Stimulated activated CD8-positive, alpha-beta memory T cell treated with anti-CD3 and anti-CD28 coated beads, Interleukin-4, amount 100 ng/mL, for 1 hour (primary cell): ENCODE measurements around the gene AADACL2.
"Not testable (repeated sequence)": the region's sequence is repeated elsewhere in the genome, so short reads cannot be mapped to it uniquely, and the experiment has no call there.

Source experiments
- DNase-seq, 2 donors: peaks; one replicate each; pipeline ENCODE4 v3.0.0-alpha.2; 2020; ENCODE audit warnings: low read depth in 2 of 2, low spot score in 1 of 2

The AADACL2 gene

GRCh38 chr3:151765685-151766084 is 32.0 kb downstream of the AADACL2 start:
- DNase-seq, result no peak

- no peak for DNase-seq
Measured at GRCh38 chr3:151766454-151766853, 32.7 kb downstream of the AADACL2 start.

- no peak for DNase-seq
Measured at GRCh38 chr3:151768393-151768930, 34.7 kb downstream of the AADACL2 start.

GRCh38 chr3:151769175-151769574 is 35.4 kb downstream of the AADACL2 start:
- DNase-seq, result no peak

- no peak for DNase-seq
Measured at GRCh38 chr3:151770956-151771355, 37.2 kb downstream of the AADACL2 start.

- no peak for DNase-seq
Measured at GRCh38 chr3:151772825-151773480, 39.2 kb downstream of the AADACL2 start.

GRCh38 chr3:151774235-151774634 is 40.5 kb downstream of the AADACL2 start:
- DNase-seq, result no peak

- no peak for DNase-seq
Measured at GRCh38 chr3:151774910-151775309, 41.2 kb downstream of the AADACL2 start.

GRCh38 chr3:151775314-151776258 is 41.9 kb downstream of the AADACL2 start:
- no peak for DNase-seq

GRCh38 chr3:151776259-151776740 is 42.6 kb downstream of the AADACL2 start:
- no peak for DNase-seq

GRCh38 chr3:151777880-151778279 is 44.2 kb downstream of the AADACL2 start:
- DNase-seq, result no peak

- DNase-seq, result no peak
Measured at GRCh38 chr3:151787626-151788025, 53.9 kb downstream of the AADACL2 start.

GRCh38 chr3:151788401-151788800 is 54.7 kb downstream of the AADACL2 start:
- DNase-seq, result no peak

GRCh38 chr3:151789853-151790463 is 56.2 kb downstream of the AADACL2 start:
- no peak for DNase-seq

GRCh38 chr3:151790763-151791162 is 57.0 kb downstream of the AADACL2 start:
- not testable (repeated sequence) for DNase-seq

GRCh38 chr3:151792411-151792810 is 58.7 kb downstream of the AADACL2 start:
- no peak for DNase-seq

GRCh38 chr3:151793636-151794035 is 59.9 kb downstream of the AADACL2 start:
- no peak for DNase-seq

- no peak for DNase-seq
Measured at GRCh38 chr3:151794080-151794479, 60.4 kb downstream of the AADACL2 start.

- DNase-seq, result no peak
Measured at GRCh38 chr3:151795276-151795675, 61.5 kb downstream of the AADACL2 start.

- no peak for DNase-seq
Measured at GRCh38 chr3:151796105-151796680, 62.5 kb downstream of the AADACL2 start.

GRCh38 chr3:151798466-151798865 is 64.7 kb downstream of the AADACL2 start:
- DNase-seq, result no peak
